Gastrocnemius medialis (tissue), 4 donors: Measurements from ENCODE around the gene CD248. TPM values are rescaled to one million over a fixed set of nuclear protein-coding genes. Genes with fewer than 3 reads are reported as not detected.

Source experiments
- ATAC-seq, 2 donors: fragments of 150-250 bp; one replicate each; pipeline ENCODE4 v1.9.1; 2016
- DNase-seq, 2 donors: peaks; one replicate each; pipeline ENCODE4 v3.0.0-alpha.2; 2019
- H3K27ac ChIP-seq, 4 donors: fragments of 200-600 bp; sonication (generic); 1 replicate in 1 of 4; 2 replicates in 3 of 4; pipeline ENCODE4 v1.5.1; 2016 to 2018; ENCODE audit warnings: mild to moderate bottlenecking in 2 of 4, moderate library complexity in 1 of 4
- H3K27me3 ChIP-seq, 3 donors: fragments of 200-600 bp; sonication (generic) in 2 of 3; 1 replicate in 1 of 3; 2 replicates in 2 of 3; pipeline versions ENCODE4 v1.5.1 to v1.6.0; 2016 to 2019; ENCODE audit warnings: mild to moderate bottlenecking in 1 of 3, moderate library complexity in 1 of 3
- H3K36me3 ChIP-seq, 2 donors: fragments of 200-600 bp; sonication (generic) in 1 of 2; one replicate each; pipeline ENCODE4 v1.5.1; 2017 to 2018
- H3K4me1 ChIP-seq, 2 donors: fragments of 200-600 bp; sonication (generic) in 1 of 2; one replicate each; pipeline ENCODE4 v1.5.1; 2016 to 2017; ENCODE audit warnings: mild to moderate bottlenecking in 2 of 2
- H3K4me3 ChIP-seq, 4 donors: fragments of 200-600 bp; sonication (generic) in 3 of 4; 1 replicate in 1 of 4; 2 replicates in 3 of 4; pipeline ENCODE4 v1.5.1; 2016 to 2019; ENCODE audit warnings: mild to moderate bottlenecking in 2 of 4
- H3K9me3 ChIP-seq, 3 donors: fragments of 200-600 bp; sonication (generic) in 2 of 3; 1 replicate in 1 of 3; 2 replicates in 2 of 3; pipeline ENCODE4 v1.5.1; 2016 to 2019
- POLR2A ChIP-seq, 2 donors: fragments of 450-650 bp; IDR thresholded peaks; one replicate each; pipeline ENCODE4 v1.6.1; 2017; ENCODE audit warnings: antibody characterized with exemption in 2 of 2, mild to moderate bottlenecking in 2 of 2, moderate library complexity in 2 of 2
- in situ Hi-C, 4 donors: fragments of 200-750 bp; cut with MboI; loops; one replicate each; pipeline versions ENCODE4 v1.15.0 to v1.8.0; 2017; ENCODE audit warnings: low sequenced_read_pairs in 4 of 4
- intact Hi-C: fragments of 100-400 bp; cut with DNase I; formaldehyde crosslinking; loops from one replicate; pipeline ENCODE4 v1.15.1; 2023; ENCODE audit warnings: low total_unique reads
- total RNA-seq, 4 donors: library from RNA; depleted of rRNA; stranded (reverse); fragments of >200 nt; gene quantifications; one replicate each; pipeline versions ENCODE4 v1.1.0 to v1.2.3, GENCODE V29; 2016
- TF ChIP-seq, protein P1 (sequence below), 5 experiments: fragments of 450-650 bp in 3 of 5; fragments of 200-600 bp in 2 of 5; sonication (generic) in 2 of 5; IDR thresholded peaks in 4 of 5; conservative IDR thresholded peaks in 1 of 5; 1 replicate in 4 of 5; 2 replicates in 1 of 5; pipeline ENCODE4 v1.5.1; 2016 to 2019; ENCODE audit warnings: antibody characterized with exemption in 5 of 5, mild to moderate bottlenecking in 3 of 5, moderate library complexity in 3 of 5

Gene CD248
- total RNA-seq, 4 donors from 2014 or later: 0.46 to 4.6 (median 2.8) TPM

DNA sequence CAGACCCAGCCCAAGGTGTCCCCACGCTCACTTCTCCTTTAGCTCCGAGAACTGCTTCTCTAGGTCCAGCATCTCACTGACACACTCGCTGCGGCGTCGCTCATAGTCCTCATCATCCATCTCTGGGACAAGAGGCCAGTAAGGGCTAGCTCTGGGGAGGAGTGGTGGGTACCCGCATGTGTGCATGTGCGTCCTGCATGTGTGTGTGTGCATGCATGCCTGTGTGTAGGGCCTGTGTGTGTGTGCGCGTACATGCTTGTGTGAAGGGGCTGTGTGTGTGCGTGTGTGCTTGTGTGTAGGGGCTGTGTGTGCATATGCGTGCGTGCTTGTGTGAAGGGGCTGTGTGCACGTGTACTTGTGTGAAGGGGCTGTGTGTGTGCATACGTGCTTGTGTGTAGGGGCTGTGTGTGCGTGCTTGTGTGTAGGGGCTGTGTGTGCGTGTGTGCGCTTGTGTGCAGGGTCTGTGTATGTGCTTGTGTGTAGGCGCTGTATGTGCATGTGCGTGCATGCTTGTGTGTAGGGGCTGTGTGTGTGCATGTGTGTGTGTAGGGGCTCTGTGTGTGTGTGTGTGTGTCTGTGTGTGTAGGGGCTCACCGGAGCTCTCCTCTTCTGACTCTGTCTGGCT is 24.8 kb upstream of the CD248 start:
- Histone ChIP-seq H3K4me1 (peaks cover 38% of the 10 kb centered on the region in 2 donors), H3K4me3 (no peak overlapping the region), H3K9me3 (no peaks in the 10 kb centered on the region), H3K27ac (no peak overlapping the region), H3K27me3 (no peaks in the 10 kb centered on the region), H3K36me3 (peaks cover 0 to 36% of the 10 kb centered on the region in 2 donors)
- intact Hi-C loops (no loop called here), in situ Hi-C loops (no loop called here)
- TF ChIP-seq, protein P1, sequence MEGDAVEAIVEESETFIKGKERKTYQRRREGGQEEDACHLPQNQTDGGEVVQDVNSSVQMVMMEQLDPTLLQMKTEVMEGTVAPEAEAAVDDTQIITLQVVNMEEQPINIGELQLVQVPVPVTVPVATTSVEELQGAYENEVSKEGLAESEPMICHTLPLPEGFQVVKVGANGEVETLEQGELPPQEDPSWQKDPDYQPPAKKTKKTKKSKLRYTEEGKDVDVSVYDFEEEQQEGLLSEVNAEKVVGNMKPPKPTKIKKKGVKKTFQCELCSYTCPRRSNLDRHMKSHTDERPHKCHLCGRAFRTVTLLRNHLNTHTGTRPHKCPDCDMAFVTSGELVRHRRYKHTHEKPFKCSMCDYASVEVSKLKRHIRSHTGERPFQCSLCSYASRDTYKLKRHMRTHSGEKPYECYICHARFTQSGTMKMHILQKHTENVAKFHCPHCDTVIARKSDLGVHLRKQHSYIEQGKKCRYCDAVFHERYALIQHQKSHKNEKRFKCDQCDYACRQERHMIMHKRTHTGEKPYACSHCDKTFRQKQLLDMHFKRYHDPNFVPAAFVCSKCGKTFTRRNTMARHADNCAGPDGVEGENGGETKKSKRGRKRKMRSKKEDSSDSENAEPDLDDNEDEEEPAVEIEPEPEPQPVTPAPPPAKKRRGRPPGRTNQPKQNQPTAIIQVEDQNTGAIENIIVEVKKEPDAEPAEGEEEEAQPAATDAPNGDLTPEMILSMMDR (IDR thresholded peaks at IDR 0.05 in 4 of 5, conservative IDR thresholded peaks at IDR 0.05 in 1 of 5): no peak
- TF ChIP-seq POLR2A (IDR thresholded peaks at IDR 0.05): no peak
- ATAC-seq (no peak), DNase-seq (no peak)

- no peak overlapping the region for H3K27ac ChIP-seq
- intact Hi-C loops: no loop called here
- H3K9me3 ChIP-seq: no peaks in the 10 kb centered on the region
- ATAC-seq (no peak), DNase-seq (no peak)
- no peaks in the 10 kb centered on the region for H3K27me3 ChIP-seq
- H3K36me3 ChIP-seq: peaks cover 0 to 36% of the 10 kb centered on the region in 2 donors
- in situ Hi-C loops: no loop called here
- H3K4me3 ChIP-seq: no peak overlapping the region
- peaks cover 37 to 38% of the 10 kb centered on the region in 2 donors for H3K4me1 ChIP-seq
- no peak for TF ChIP-seq POLR2A (IDR thresholded peaks at IDR 0.05)
- TF ChIP-seq, protein P1 (IDR thresholded peaks at IDR 0.05 in 4 of 5, conservative IDR thresholded peaks at IDR 0.05 in 1 of 5): no peak
These were observed 24.0 kb upstream of the CD248 start for GRCh38 chr11:66340596-66341501.

GRCh38 chr11:66339686-66340483 is 23.0 kb upstream of the CD248 start:
- Histone ChIP-seq H3K4me1 (peaks cover 39% of the 10 kb centered on the region in 2 donors), H3K4me3 (no peak overlapping the region), H3K9me3 (no peaks in the 10 kb centered on the region), H3K36me3 (peaks cover 0 to 36% of the 10 kb centered on the region in 2 donors), H3K27me3 (no peaks in the 10 kb centered on the region), H3K27ac (no peak overlapping the region)
- no peak for TF ChIP-seq POLR2A (IDR thresholded peaks at IDR 0.05)
- no peak for ATAC-seq
- intact Hi-C loops (loop anchor here (5.0 kb wide), 1 partner anchor 73 kb away; the partner anchor contains the start of gene RAB1B), in situ Hi-C loops (no loop called here)
- no peak for DNase-seq

DNA sequence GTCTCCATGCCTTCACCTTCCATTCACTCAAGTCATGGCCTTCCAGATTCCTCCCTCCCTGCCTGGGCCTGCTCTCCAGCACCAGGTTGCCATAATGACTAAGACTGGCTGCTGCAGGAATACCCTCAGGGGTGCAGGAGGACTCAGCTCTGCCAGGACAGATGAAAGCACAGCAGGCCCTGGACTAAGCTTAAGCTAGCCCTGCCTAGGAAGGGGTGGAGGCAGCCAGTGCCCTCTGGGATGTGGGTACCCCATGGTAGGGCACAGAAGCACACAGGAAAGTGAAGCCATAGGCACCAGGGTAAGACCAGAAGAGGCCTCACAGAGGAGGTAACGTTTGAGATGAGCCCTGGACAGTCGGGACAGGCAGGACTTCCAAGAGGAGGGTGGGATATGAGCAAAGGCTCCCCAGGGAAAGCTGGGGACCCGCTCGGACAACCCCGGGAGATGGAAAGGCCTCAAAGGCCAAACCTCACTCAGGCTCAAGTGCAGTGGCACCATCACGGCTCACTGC is 22.4 kb upstream of the CD248 start:
- Histone ChIP-seq H3K27ac (no peak overlapping the region), H3K36me3 (peaks cover 0 to 36% of the 10 kb centered on the region in 2 donors), H3K4me3 (no peak overlapping the region), H3K4me1 (peaks cover 36 to 39% of the 10 kb centered on the region in 2 donors), H3K9me3 (no peaks in the 10 kb centered on the region), H3K27me3 (no peaks in the 10 kb centered on the region)
- in situ Hi-C loops (no loop called here), intact Hi-C loops (loop anchor here (5.0 kb wide), 1 partner anchor 72 kb away; the partner anchor contains the start of gene RAB1B)
- ATAC-seq (no peak), DNase-seq (no peak)
- TF ChIP-seq, protein P1 (IDR thresholded peaks at IDR 0.05 in 4 of 5, conservative IDR thresholded peaks at IDR 0.05 in 1 of 5): no peak
